Globus pallidus (tissue), 1 donor: Measurements from ENCODE around the gene GYG2.
"Not testable (repeated sequence)": the region's sequence is repeated elsewhere in the genome, so short reads cannot be mapped to it uniquely, and the experiment has no call there.

Experiments
- DNase-seq: peaks from one replicate; pipeline ENCODE4 v3.0.0-alpha.2; 2015; ENCODE audit warnings: low spot score

GYG2 gene

DNA sequence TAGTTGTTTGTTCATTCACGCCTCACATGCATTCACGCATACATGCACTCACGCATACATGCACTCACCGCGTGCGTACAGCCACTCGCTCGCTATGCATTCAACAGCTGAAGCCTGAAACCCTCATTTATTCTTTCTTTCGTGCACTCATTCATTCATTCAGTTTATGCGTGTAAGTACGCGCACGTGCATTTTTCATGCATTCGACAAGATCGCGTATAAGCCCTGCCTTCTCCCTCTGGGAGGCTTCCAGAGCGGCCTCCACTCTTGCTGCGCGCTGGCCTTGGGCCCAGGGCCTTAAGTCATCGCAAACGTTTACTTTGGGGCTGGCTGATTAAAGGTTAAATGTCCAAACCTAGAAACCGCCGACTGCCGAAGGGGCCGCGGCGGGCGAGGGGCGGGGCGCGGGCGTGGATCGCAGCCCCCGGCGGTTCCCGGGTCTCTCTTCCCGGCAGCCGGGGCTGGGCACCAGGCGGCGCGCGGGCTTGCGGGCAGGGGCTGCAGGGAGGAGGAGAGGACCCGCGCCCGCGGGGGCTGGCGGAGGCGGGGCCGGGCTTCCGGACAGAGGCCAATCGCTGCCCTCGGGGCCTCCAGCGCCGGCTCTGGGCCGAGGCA is at the start of gene GYG2:
TSS of gene GYG2 (plus strand) at position 587 of the 615 bp plus-strand sequence. CDS start 1,259 bp downstream, outside the sequence.
- no peak for DNase-seq

DNA sequence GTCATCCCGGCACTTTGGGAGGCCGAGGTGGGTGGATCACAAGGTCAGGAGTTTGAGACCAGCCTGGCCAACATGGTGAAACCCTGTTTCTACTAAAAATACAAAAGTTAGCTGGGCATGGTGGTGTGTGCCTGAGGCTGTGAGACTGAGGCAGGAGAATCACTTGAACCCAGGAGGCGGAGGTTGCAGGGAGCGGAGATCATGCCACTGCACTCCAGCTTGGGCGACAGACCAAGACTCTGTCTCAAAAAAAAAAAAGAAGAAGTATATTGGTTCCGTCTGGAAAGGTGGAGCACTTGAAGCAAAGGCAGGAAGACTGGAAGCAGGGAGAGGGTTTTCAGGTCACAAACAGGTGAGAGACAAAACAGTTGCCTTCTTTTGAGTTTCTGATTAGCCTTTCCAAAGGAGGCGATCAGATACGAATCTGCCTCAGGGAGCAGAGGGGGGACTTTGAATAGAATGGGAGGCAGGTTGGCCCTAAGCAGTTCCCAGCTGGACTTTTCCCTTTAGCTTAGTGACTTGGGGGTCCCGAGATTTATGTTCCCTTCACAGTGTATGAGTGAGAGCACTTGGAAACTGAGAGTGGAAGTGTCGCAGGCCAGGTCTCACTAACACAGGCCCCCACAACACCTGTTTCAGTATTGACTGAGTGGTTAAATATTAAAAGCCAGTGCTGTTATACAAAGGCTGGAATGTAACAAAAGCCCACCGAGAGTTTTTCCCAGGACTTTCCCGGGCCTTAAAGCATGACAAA is 48.1 kb upstream of the GYG2 start:
- not testable (repeated sequence) for DNase-seq

DNA sequence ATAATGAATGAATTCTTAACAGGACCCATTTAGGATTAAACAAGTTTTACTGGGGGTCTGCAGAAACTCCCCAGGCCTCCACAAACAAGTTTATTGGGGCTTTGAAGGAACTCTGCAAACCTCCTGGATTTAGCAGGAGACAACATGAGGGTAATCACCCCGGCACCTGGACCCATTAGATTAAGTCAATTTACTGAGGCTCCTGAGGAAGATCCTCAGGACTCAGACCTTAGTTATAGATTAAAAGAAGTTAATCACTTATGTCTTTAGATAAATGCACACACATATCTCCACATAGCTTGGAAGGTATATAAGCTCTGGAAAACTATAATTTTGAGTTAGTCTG is 47.5 kb upstream of the GYG2 start:
- no peak for DNase-seq

DNA sequence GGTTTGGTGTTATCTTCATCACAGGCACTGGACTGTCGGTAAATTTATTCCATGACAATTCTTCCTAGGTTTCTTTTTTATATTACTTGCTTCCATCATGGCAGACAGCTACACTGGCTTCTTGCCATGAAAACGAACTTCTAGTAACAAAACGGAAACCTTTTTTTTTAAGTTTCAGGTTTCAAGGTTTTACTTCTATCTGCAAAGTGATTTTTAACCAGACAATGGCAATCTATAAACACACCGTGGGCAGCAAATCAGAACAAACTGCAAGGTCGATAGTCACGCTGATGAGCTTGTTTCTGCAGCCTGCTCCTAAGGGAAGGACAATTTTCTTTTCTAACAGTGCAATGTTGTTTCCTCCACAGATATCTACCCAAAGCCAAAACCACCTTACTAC is 47.0 kb upstream of the GYG2 start:
- DNase-seq: no peak

DNA sequence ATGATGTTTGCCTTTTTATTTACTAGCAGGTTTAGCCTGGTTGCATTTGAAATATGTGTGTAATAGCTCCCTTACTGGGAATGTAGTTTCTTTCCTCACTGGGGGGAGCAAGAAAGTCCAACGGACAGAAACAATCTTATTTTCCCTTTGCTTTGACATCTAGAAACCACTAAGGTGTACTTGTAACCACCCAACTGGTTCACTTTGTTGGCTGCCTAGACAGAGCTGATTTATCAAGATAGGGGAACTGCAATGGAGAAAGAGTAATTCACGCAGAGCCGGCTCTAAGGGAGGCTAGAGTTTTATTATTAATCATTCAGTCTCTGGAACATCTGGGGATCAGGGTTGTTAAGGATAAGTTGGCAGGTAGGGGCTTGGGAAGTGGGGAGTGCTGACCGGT is 46.6 kb upstream of the GYG2 start:
- DNase-seq: no peak

DNA sequence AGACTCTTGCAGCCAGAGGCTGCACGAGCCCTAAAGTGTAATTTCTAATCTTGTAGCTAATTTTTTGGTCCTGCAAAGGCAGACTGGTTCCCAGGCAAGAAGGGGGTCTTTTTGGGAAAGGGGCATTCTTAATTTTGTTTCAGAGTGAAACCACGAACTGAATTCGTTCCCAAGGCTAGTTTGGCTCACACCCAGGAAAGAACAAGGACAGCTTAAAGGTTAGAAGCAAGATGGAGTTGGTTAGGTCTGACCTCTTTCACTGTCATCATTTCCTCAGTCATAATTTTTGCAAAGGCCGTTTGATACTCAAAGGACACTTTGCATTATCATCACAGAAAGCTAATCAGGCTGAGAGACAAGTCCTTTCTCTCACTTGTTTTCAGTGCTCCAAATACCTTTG is 46.0 kb upstream of the GYG2 start:
- DNase-seq: no peak

DNA sequence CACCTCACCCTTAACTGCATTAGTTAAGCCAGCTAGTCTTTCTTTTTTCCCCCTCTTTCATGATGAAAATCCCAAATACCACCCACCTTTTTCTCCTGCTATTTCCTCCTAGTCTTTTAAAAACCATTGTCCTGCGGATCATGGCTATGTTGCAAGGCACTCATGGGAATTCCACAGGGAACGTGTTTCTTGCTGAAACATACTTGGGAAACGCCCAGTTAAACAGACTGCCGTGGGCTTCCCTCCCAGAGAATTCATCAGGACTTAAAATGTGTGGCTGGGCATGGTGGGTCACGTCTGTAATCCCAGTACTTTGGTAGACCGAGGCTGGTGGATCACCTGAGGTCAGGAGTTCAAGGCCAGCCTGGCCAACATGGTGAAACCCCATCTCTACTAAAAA is 44.7 kb upstream of the GYG2 start:
- no peak for DNase-seq

DNA sequence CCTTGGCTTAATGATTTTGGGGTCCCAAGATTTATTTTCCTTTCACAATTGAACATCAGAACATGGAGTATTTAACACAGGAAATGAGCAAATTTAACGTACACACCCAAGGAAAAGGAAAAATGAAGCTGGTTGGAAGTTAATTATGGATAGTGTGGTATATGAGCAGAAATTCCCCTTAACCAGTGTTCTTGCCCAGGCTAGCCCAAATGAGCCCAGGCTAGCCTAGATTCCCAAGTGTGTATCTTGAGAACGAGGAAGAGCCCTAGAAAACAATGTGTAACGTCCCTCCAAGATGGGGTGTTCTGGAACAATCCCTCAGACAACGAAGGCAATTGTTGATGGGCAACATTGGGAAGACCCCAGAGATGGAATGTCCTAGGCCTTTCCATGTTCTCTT is 43.2 kb upstream of the GYG2 start:
- no peak for DNase-seq

DNA sequence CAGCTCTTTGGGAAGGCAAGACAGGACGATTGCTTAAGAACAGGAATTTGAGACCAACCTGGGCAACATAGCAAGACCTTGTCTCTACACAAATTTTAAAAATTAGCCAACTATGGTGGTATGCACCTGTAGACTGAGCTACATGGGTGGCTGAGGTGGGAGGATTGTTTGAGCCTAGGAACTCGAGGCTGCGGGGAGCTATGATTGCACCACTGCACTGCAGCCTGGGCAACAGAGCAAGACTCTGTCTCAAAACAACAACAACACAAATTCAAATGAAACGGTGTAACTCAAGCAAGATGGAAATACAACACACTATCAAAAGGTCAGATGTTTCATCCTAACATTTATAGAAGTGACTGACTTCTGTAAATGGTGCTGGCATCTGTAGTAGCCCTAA is 39.8 kb upstream of the GYG2 start:
- no peak for DNase-seq

DNA sequence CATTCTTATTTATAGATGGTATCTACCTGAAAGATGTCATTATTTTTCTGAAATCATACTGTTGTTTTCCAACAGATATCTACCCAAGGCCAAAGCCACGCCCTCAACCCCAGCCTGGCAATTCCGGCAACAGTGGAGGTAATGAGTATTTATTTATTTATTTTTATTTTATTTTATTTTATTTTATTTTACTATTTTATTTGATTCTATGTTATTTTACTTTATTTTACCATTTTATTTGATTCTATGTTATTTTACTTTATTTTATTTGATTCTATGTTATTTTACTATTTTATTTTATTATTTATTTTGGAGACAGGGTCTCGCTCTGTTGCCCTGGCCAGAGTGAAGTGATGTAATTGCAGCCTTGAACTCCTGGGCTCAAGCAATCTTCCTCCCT is 39.2 kb upstream of the GYG2 start:
- no peak for DNase-seq

DNA sequence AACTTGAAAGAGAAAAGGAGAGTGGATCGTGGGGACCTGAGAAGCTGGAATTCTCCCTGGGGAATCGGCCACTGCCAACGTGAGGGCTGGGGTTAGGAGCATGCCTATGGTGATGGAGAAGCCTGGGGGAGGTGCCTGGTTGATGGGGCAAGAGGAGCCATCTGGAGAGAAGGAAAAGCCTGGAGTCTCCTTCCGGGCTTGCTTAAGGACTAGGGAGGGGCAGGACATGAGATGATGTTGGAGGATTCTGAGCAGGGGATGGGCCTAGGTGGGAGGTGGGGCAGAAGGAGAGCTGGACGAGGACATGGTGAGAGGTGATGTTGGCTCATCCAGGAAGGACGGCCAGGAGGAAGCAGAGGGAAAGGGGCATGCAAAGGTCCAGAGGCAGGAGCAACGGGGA is 35.0 kb upstream of the GYG2 start:
- no peak for DNase-seq

DNA sequence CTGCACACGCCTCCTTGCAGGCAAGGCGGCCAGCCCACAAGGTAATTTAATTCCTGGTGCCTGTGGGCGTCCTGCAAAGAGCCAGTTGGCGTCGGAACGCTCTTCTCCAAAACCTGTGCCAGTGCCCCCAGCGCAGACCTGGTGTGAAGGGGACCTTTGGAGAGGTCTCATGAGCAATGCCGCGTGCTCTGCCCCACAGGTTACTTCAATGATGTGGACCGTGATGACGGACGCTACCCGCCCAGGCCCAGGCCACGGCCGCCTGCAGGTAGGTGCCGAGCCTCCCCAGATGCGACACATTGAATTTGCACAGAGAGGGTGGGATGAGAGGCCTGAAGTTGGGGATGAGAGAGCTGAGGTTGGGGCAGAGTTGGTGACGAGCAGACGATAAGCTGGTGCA is 34.4 kb upstream of the GYG2 start:
- no peak for DNase-seq

DNA sequence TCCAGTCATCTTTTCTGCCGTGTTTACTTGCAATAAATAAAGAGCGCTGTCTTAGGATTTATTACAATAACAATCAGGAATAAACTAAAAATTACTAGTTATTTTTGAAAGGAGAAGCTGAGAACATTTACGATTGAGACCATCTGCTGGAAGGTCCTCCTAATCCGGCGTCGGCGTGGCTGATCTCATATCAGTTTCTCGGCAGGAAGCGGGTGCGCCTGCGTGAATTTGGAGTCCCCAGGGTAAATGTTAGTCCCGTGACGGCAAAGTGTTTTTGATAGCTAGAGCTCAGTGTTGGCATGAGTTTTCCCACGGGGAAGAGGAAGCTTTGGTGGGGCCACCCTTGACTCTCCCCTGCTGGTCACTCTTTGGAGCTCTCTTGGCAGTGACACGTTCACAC is 31.9 kb upstream of the GYG2 start:
- not testable (repeated sequence) for DNase-seq

DNA sequence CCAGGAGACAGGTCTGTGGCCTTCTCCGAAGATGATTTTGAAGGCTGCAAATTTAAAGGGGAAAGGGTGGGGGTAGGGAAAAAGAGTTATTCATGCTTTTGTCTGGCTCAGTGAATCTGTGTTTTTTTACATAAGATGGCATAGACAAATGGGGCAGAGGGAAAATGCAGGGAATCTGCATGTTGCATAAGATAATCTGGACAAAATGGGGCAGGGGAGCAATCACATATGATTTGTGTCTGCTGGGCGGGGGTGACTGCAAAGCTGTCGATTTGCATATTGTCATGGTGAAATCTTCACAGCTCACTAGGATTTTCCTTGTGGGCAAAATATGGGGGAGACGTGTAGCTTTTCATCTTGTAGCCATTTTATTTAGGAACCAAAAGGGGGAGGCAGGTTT is 29.4 kb upstream of the GYG2 start:
- DNase-seq: no peak

DNA sequence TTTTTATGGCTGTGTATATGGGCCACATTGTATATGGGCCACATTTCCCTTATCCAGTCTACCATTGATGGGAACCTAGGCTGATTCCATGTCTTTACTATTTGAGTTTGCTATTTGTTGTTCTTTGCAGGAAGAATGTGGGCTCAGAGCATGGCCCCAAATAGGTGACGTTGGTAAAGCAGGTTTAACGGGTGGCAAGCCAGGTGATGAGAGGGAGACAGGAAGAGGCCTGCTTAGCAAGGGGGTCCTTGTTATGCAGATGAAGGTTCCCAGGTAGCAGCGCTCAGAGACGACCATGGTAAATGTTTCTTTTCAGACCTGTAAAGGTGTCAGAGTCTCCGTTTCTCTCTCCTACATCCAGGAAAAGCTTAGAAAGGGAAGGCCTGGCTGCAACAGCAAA is 28.8 kb upstream of the GYG2 start:
- not testable (repeated sequence) for DNase-seq

DNA sequence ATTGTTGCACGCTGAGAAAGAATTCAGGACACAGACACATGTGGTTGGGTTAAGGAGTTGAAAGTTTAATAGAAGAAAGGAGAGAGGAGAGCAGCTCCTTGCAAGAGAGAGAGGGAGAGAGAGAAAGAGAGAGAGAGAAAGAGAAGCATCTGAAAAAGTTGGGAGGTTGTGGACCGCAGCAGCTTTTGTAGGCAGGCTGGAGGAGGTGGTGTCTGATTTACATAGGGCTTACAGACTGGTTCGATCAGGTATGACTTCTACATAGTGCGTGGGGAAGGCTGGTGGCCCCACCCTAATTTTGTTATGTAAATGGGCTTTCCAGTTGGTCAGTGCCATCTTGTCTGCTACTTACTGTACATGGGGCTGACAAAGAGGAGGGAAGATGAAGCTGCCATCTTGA is 27.5 kb upstream of the GYG2 start:
- DNase-seq: no peak

DNA sequence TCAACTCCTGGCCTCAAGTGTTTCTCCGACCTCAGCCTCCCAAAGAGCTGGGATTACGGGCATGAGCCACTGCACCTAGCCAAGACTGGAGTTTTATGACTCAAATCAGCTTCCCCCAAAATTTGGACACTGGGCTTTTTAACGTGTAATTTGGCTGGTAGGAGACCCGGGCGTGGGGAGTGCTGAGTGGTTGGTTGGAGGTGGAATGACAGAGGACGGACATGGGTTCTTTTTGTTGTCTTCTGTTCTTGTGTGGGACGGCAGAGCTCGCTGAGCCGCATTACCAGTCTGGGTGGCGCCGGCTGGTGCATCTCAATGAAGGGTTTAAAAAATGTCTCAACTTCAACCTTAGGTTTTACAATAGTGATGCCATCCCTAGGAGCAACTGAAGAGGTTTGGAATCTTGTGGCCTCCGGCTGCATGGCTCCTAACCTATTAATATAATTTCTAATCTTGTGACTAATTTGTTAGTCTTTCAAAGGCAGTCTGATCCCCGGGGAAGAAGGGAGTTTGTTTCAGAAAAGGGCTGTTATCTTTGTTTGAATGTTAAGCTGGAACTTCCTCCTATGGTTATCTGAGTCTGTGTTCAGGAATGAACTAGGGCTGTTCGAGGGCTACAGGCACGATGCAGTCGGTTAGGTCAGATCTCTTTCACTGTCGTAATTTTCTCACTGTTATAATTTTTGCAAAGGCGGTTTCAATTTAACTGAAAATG is 26.2 kb upstream of the GYG2 start:
- not testable (repeated sequence) for DNase-seq

DNA sequence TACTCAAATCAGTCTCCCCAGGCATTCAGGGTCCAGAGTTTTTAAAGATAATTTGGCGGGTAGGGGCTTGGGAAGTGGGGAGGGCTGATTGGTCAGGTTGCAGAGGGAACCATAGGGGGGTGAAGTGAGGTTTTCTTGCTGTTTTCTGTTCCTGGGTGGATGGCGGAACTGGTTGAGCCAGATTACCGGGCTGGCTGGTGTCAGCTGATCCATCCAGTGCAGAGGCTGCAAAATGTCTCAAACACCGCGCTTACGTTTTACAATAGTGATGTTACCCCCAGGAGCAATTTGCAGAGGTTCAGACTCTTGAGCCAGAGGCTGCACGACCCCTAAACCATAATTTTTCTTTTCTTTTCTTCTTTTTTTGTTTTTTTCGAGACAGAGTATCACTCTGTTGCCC is 25.2 kb upstream of the GYG2 start:
- not testable (repeated sequence) for DNase-seq

DNA sequence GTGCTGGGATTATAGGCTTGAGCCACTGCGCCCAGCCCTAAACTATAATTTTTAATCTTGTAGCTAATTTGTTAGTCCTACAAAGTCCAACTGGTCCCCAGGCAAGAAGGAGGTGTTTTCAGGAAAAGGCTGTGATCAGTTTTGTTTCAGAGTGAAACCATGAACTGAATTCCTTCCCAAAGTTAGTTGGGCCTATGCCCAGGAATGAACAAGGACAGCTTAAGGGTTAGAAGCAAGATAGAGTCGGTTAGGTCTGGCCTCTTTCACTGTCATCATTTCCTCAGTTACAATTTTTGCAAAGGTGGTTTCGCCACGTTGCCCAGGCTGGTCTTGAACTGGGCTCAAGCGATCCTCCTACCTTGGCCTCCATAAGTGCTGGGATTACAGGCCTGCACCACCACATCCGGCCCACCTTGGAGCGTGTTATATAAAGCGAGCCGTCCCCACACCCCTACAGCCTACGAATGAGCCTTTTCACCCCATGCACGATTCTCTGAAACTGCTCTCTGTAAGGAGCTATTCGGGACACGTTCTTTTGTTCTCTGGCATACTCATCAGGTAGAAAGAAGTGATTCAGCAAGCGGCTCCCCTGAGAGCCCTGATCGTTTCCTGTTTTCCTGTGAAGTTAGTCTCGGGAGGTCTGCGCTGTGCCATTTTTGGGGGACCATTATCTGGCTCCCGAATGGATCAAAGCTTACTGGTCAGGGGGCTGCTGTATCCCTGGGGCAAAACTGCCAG is 24.5 kb upstream of the GYG2 start:
- DNase-seq: not testable (repeated sequence)

DNA sequence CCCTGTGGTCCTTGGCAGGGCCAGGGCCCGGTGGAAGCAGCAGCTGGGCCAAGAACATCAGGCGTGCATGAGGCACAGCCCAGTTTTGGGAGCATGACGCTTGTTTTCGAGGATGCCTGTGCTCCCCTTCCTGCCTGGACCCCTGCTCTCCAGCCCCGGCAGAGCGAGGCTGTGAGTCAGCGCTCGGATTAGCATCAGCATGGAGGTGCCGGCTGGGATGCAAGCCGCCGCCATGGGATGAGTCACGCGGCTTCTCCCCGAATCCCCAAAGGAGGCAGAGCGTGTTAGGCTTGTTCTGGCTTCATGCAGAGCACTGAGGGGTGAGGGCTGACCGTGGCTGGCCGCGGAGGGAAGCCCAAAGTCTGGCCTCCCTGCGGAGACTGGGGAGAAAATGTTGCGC is 23.9 kb upstream of the GYG2 start:
- not testable (repeated sequence) for DNase-seq

DNA sequence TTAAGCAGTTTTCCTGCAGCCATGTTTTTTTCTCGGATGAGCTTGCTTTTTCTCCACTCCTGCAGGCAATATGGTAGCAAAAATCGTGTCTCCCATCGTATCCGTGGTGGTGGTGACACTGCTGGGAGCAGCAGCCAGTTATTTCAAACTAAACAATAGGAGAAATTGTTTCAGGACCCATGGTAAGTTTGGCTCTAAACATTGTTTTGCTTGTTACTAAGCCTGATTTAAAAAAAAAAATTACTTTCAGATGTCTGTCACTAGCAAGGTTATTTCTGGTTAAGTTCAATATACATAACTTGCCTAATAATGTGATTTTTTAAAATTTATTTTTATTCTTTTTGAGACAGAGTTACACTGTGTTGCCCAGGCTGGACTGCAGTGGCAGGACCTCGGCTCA is 17.5 kb upstream of the GYG2 start:
- DNase-seq: no peak

DNA sequence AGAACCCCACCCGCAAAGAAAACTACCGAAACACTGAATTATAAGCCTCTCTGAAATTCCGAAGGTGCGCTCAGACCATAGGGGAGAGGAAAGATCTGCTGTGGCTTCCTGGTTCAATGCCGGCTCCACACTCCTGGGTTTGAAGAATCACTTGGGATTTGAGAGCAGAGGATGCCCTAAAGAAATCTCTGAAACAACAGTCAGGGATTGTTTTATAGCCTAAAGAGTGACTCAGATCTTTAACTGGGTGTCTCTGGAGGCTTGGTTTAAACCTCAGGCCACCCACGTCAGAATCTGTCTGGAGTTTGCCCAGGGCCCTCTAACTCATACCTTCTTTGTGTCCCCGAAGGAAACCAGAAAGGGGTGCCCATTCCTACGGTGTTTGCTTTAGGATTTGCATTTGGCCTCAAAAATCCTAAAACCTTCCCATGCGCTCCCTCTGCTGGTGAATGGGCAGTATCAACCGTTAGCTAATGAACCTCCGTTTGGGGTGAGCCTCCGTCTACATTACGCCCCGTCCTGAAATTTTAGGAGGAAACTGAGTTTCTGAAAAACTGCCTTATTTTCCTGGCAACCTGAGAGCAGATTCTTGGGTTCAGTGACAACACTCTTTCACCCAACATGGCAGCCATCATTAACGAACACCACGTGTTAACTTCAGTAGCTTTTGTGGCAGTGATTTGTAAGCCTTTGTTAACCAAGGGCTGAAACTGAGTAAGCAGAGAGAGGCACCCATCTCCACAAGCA is 16.4 kb upstream of the GYG2 start:
- peak; percentile 11 for DNase-seq
